ENCODE measurements around the gene ZNF503.

Gene ZNF503

GRCh38 chr10:75351637-75352036 lies 49.9 kb downstream of the ZNF503 start:
- DNase-seq: no peak

GRCh38 chr10:75350791-75351190 lies 50.8 kb downstream of the ZNF503 start:
- no peak for DNase-seq
